Mesodermal cell (in vitro differentiated cells): ENCODE measurements around the gene DOCK9.

Experiments used
- H3K27ac ChIP-seq: 2 replicates; pipeline ENCODE4 v1.7.0; 2013; ENCODE audit warnings: mild to moderate bottlenecking, low read depth, low read length, moderate library complexity; ENCODE audit not compliant: severe bottlenecking
- H3K36me3 ChIP-seq: 2 replicates; pipeline ENCODE4 v1.7.1; 2013; ENCODE audit warnings: mild to moderate bottlenecking, low read length, moderate library complexity; ENCODE audit not compliant: control insufficient read depth, insufficient read depth
- H3K4me1 ChIP-seq: one replicate; pipeline ENCODE4 v1.7.1; 2013; ENCODE audit warnings: mild to moderate bottlenecking, low read length; ENCODE audit not compliant: insufficient read depth, control insufficient read depth, poor library complexity, severe bottlenecking
- H3K4me3 ChIP-seq: 2 replicates; pipeline ENCODE4 v1.7.0; 2013; ENCODE audit warnings: low read length, control low read depth, mild to moderate bottlenecking; ENCODE audit not compliant: insufficient read depth, poor library complexity, severe bottlenecking; ENCODE audit errors: extremely low read depth
- H3K9me3 ChIP-seq: 2 replicates; pipeline ENCODE4 v1.7.1; 2013; ENCODE audit warnings: mild to moderate bottlenecking, low read length, moderate library complexity; ENCODE audit not compliant: control insufficient read depth
- WGBS, 2 experiments: methylation state at CpG; one replicate each; pipeline ENCODE4 v1.1.5; 2013; ENCODE audit warnings: missing lambda C conversion rate in 2 of 2; ENCODE audit not compliant: insufficient coverage in 2 of 2; 5-methylcytosine and 5-hydroxymethylcytosine counted together

DOCK9 gene

DNA sequence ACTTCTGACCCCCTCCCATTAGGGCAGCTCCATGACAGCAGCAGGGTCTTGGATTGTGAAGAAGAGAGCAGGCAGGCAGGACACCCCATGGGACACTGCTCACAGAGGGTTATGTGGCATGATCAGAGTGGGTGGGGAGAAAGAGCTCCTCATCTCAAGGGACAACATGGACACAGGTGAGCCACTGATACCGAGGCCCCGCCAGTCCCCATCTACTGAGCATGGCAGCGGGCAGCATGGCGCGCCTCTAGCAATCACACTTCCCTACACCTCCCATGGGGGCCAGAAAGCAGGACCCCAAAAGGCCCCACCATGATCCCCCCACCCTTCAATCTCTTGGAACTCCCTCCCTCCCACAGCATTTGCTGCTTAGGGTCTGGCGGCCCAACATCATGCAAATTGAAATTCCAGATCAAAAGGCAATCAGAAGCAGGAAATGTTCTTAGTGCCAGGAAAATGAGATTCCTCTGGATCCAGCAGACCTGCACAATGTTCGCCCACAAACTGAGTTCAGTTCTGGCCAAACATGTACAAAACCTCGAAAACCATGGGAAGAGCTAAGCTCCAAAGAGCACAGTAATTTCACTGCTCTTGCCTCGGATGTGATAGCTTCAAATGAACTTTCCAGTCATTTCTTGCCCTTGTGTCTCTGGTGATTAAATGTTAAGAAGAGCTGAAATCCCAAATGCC, 14.8 kb downstream of the DOCK9 start:
- no peak overlapping the region for H3K27ac ChIP-seq
- H3K4me1 ChIP-seq, result peaks cover 20% of the 10 kb centered on the region
- WGBS, 2 experiments, result 91 to 94% methylated on average over 6 to 7 of the region's 9 CpGs
- H3K9me3 ChIP-seq, result no peaks in the 10 kb centered on the region
- H3K4me3 ChIP-seq, result no peak overlapping the region
- peaks cover 36% of the 10 kb centered on the region for H3K36me3 ChIP-seq

DNA sequence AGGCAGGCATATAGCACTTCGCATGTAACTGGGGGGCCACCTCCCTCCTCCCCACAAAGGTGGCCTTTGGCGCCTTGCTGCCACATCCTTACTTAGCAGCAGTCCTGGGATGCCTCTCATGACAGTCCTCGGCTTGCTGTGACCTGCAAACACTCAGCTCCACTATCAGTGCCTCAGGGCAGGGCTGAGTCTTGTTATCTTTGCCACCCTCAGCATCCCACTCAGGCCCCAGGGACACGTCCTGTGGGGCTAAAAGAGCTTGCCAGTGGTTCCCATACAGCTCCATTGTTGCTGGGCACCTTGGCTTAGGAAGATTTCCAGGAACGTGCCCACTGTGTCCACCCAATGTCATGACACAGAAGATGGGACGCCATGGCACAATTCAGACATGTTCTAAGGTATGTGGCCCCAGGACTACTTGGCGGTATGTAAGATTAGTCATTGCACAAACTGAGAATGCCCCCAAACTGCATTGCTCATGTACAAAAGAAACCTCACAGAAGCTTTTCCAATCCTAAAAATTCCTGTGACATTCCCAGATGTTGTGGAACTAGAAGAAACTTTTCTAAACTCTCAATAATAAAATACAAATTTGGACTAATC, 16.3 kb downstream of the DOCK9 start:
- Histone ChIP-seq H3K9me3 (no peaks in the 10 kb centered on the region), H3K4me3 (no peak overlapping the region), H3K27ac (no peak overlapping the region), H3K4me1 (peaks cover 20% of the 10 kb centered on the region), H3K36me3 (peaks cover 30% of the 10 kb centered on the region)
- 94 to 96% methylated on average over 6 to 7 of the region's 7 CpGs for WGBS, 2 experiments

DNA sequence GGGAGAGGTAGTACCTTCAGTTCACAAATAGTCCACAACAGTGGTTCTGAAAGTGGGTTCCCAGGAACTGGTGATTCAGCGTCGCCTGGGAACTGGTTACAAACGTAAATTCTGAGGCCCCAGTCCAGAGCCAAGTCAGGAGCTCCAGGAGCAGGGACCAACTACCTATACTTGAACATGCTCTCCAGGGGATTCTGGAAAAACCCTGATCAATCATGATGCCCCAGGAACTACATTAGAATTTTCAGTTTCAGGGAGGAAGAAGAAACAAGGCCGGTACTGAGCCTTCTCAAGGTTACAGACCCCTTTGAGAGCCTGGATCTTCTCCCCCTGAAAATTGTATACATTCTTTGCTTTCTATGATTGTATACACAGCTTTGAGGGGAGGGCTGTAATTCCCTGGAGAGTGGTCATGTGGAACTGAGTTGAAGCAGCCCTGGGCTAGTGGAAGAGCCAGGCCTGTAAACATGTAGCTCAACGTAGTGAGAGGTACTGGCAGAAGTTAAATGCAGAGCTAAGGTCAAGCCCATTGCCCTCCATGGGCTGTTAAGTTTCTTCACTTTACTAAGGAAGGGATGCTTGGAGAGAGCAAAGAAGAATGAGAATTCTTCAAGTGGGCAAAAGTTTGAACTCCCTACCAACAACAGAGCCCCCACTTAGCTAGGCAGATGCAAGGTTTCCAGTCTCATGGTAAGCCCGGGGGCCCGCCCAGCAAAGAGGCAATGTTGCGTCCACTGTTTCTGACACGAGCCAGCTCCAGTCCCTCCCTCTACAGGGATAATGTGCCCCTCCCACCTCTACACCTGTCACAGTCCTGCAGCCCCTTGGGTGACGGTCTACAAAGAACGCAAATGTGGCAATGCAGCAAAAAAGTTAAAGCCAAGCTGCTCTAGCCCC, 17.0 kb downstream of the DOCK9 start:
- Histone ChIP-seq H3K4me3 (no peak overlapping the region), H3K36me3 (peaks cover 30% of the 10 kb centered on the region), H3K9me3 (no peaks in the 10 kb centered on the region), H3K4me1 (peaks cover 20% of the 10 kb centered on the region), H3K27ac (peak overlapping the region; percentile 39)
- WGBS, 2 experiments, result 91 to 93% methylated on average over 8 of the region's 11 CpGs

DNA sequence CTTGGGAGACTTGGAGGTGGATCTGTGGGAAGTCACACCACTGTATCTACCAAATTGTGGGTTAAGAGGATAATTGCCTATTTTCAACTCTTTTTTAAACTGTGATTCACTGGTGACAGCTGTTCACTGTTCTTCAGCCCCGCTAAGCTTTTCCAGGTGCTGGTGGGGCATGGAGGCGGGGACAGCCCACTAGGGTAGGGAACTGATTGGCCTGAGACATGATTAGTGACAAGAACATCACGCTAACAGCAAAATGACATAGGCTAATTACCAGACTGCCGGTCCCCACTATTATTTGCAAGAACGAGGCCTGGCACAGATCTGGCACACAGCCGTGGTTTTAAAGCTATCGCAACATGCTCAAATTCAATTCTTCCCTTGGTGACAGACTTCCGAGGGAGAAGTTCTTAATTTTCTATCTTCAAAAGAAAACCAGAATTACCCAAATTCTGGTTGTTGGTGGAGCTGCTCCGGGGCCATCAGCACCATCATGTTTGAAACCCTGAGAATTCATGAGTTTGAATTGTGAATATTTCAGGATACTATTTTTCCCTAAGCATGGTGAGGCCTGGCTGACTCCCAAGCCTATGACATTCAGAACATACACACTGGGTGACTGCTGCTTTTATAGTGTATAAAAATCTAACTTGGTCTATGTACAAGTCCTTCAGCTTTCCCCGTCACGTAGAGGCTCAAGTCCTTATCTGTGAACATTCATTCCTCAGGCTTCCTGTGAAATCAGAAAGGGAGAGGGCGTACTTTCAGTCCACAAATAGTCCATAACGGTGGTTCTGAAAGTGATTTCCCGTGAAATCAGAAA, 17.9 kb downstream of the DOCK9 start:
- 96 to 98% methylated on average over 9 to 11 of the region's 14 CpGs for WGBS, 2 experiments
- peak overlapping the region; percentile 39 for H3K27ac ChIP-seq

DNA sequence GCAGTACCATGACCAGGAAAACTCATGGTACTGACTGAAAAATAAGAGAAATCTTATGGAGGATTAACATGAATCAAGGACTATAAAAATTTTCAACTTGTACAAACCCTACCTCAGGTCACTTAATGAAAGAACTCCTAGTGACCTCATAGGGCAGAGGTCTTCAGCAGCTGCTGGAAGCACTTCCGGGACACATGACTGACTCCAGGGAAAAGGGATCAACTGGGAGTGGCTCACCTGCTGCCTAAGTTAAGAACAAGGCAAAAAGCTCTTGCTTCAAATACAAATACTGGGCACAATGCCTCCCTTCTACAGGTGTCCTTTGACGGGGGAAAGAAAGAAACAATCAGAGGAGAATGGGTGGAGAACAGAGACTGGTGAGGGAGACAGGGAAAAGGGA, 18.6 kb downstream of the DOCK9 start:
- peaks cover 36% of the 10 kb centered on the region for H3K36me3 ChIP-seq
- no peak overlapping the region for H3K4me3 ChIP-seq
- H3K27ac ChIP-seq, result no peak overlapping the region
- WGBS, 2 experiments, result 86 to 100% methylated on average over 1 to 2 of the region's 2 CpGs
- H3K9me3 ChIP-seq, result no peaks in the 10 kb centered on the region
- H3K4me1 ChIP-seq, result peaks cover 20% of the 10 kb centered on the region

More for the DNA sequence above, 17.9 kb downstream of the DOCK9 start:
- Histone ChIP-seq H3K36me3 (peaks cover 36% of the 10 kb centered on the region), H3K9me3 (no peaks in the 10 kb centered on the region), H3K4me3 (no peak overlapping the region), H3K4me1 (peaks cover 20% of the 10 kb centered on the region)

DNA sequence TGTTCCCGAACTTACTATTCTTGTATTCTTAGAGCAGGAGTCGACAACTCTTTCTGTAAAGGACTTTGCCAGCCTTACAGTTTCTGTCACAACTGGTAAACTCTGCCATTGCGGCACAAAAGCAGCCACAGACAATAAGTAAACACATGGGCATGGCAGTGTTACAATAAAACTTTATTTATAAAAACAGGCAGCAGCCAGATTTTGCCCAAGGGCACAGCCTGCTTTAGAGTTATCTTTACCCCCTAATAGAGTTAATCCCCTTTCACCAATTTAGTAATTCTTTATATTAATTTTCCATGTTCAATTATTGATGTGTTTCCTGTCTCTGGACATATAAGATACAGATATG, 19.4 kb downstream of the DOCK9 start:
- H3K27ac ChIP-seq, result no peak overlapping the region
- peaks cover 36% of the 10 kb centered on the region for H3K36me3 ChIP-seq
- H3K9me3 ChIP-seq, result no peaks in the 10 kb centered on the region
- no peak overlapping the region for H3K4me3 ChIP-seq
- 100% methylated on average over 3 of the region's 3 CpGs; no CpG with 5 or more reads in 1 of the 2 experiments for WGBS, 2 experiments
- peaks cover 20% of the 10 kb centered on the region for H3K4me1 ChIP-seq

GRCh38 chr13:98957731-98958442, 20.0 kb downstream of the DOCK9 start:
- Histone ChIP-seq H3K9me3 (no peaks in the 10 kb centered on the region), H3K36me3 (peaks cover 36% of the 10 kb centered on the region), H3K27ac (no peak overlapping the region), H3K4me1 (peaks cover 20% of the 10 kb centered on the region), H3K4me3 (no peak overlapping the region)
- 88 to 100% methylated on average over 2 to 3 of the region's 3 CpGs for WGBS, 2 experiments

GRCh38 chr13:98955336-98955735, 22.5 kb downstream of the DOCK9 start:
- WGBS, 2 experiments, result 90 to 95% methylated on average over 6 to 7 of the region's 9 CpGs
- Histone ChIP-seq H3K27ac (no peak overlapping the region), H3K4me1 (peaks cover 2% of the 10 kb centered on the region)

GRCh38 chr13:98954313-98954712, 23.6 kb downstream of the DOCK9 start:
- WGBS, 2 experiments, result 42 to 64% methylated on average over 2 to 4 of the region's 4 CpGs
- H3K27ac ChIP-seq, result no peak overlapping the region
- H3K36me3 ChIP-seq, result peaks cover 43% of the 10 kb centered on the region
- no peaks in the 10 kb centered on the region for H3K9me3 ChIP-seq
- no peaks in the 10 kb centered on the region for H3K4me1 ChIP-seq
- H3K4me3 ChIP-seq, result no peak overlapping the region

More at GRCh38 chr13:98955336-98955735, 22.5 kb downstream of the DOCK9 start:
- Histone ChIP-seq H3K4me3 (no peak overlapping the region), H3K36me3 (peaks cover 41% of the 10 kb centered on the region), H3K9me3 (no peaks in the 10 kb centered on the region)

- H3K36me3 ChIP-seq, result peaks cover 40% of the 10 kb centered on the region
- H3K4me1 ChIP-seq, result peaks cover 14% of the 10 kb centered on the region
- no peaks in the 10 kb centered on the region for H3K9me3 ChIP-seq
- 98 to 100% methylated on average over 2 to 5 of the region's 6 CpGs for WGBS, 2 experiments
- H3K4me3 ChIP-seq, result no peak overlapping the region
- H3K27ac ChIP-seq, result no peak overlapping the region
Measured at GRCh38 chr13:98951266-98951665, 26.6 kb downstream of the DOCK9 start.
